Activated B cell treated with CpG ODN at 0.5 μM for 24 hours (primary cell): ENCODE data around the gene TASP1. TPM values are rescaled to one million over a fixed set of nuclear protein-coding genes. Genes with fewer than 3 reads are reported as not detected.
"Not testable (repeated sequence)": the region's sequence is repeated elsewhere in the genome, so short reads cannot be mapped to it uniquely, and the experiment has no call there.

ENCODE experiments used
- ATAC-seq: fragments of 200-7000 bp; cut with Tn5 transposase; one replicate; pipeline ENCODE4 v1.10.0; 2021; ENCODE audit warnings: low read depth, mild to moderate bottlenecking, moderate library complexity
- CTCF ChIA-PET: fragments of 350-600 bp; sonication (Branson Sonifier 250); formaldehyde crosslinking; loops from one replicate; lab custom pipeline; 2021; ENCODE audit warnings: antibody characterized with exemption; lab: Charles Lee
- POLR2A ChIA-PET: fragments of 350-600 bp; sonication (Branson Sonifier 250); formaldehyde crosslinking; loops from one replicate; lab custom pipeline; 2021; ENCODE audit warnings: antibody characterized with exemption; lab: Charles Lee
- DNase-seq: peaks from one replicate; pipeline ENCODE4 v3.0.0; 2022
- H3K27ac Mint-ChIP-seq: one replicate; pipeline ENCODE4 v1.8.0; 2020; ENCODE audit warnings: mixed read lengths
- H3K27me3 Mint-ChIP-seq: one replicate; pipeline ENCODE4 v1.8.0; 2021; ENCODE audit warnings: mixed read lengths
- H3K36me3 Mint-ChIP-seq: one replicate; pipeline ENCODE4 v1.8.0; 2021; ENCODE audit warnings: low read depth, mixed read lengths
- H3K4me1 Mint-ChIP-seq: one replicate; pipeline ENCODE4 v1.8.0; 2021; ENCODE audit warnings: mixed read lengths
- H3K4me3 Mint-ChIP-seq: one replicate; pipeline ENCODE4 v1.8.0; 2020; ENCODE audit warnings: mild to moderate bottlenecking, mixed read lengths
- H3K9me3 Mint-ChIP-seq: one replicate; pipeline ENCODE4 v1.8.0; 2020; ENCODE audit warnings: mixed read lengths
- intact Hi-C: fragments of 100-400 bp; cut with micrococcal nuclease; formaldehyde crosslinking; loops from one replicate; pipeline ENCODE4 v1.15.1; 2024
- total RNA-seq: library from RNA; stranded (reverse); gene quantifications from 2 replicates; pipeline ENCODE4 v1.2.3, GENCODE V29; 2022
- TF ChIP-seq, protein P1 (sequence below): fragments of 200-600 bp; IDR thresholded peaks from one replicate; pipeline ENCODE4 v1.8.0; 2022; ENCODE audit warnings: antibody characterized with exemption, mild to moderate bottlenecking

TASP1 gene
- total RNA-seq, 1 donor from 2014 or later, result 20.6 TPM

DNA sequence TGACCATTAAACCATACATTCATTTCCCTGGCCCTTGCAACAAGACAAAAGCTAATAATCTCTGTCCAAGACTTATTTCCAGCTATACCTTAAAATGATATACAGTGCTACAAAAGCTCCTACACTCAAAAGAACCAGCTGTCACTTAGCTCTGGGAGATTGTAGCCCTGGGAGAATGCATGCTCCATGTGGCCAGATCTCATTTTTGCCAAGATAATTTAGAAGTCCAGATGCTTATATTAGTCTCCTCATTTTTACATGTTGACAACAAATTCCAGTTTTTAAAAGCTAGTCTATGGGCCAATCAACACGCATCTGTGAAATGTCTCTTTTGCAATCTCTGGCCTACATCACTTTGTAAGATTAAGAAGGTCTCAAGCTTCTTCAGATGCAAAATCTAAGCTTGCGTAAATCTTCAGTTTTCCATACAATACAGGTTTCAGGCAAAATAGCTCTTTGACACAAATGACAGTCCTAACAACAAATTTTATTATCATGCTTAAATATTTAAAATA lies 27.1 kb downstream of the TASP1 start:
- H3K27me3 Mint-ChIP-seq, result no peaks in the 10 kb centered on the region
- no peak overlapping the region for H3K27ac Mint-ChIP-seq
- no peak overlapping the region for H3K4me3 Mint-ChIP-seq
- TF ChIP-seq, protein P1, sequence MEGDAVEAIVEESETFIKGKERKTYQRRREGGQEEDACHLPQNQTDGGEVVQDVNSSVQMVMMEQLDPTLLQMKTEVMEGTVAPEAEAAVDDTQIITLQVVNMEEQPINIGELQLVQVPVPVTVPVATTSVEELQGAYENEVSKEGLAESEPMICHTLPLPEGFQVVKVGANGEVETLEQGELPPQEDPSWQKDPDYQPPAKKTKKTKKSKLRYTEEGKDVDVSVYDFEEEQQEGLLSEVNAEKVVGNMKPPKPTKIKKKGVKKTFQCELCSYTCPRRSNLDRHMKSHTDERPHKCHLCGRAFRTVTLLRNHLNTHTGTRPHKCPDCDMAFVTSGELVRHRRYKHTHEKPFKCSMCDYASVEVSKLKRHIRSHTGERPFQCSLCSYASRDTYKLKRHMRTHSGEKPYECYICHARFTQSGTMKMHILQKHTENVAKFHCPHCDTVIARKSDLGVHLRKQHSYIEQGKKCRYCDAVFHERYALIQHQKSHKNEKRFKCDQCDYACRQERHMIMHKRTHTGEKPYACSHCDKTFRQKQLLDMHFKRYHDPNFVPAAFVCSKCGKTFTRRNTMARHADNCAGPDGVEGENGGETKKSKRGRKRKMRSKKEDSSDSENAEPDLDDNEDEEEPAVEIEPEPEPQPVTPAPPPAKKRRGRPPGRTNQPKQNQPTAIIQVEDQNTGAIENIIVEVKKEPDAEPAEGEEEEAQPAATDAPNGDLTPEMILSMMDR, result no peak
- DNase-seq (no peak), ATAC-seq (no peak)
- POLR2A ChIA-PET, result no interaction called here
- peaks cover 31% of the 10 kb centered on the region for H3K36me3 Mint-ChIP-seq
- CTCF ChIA-PET, result interaction anchor here (0.9 to 3.2 kb wide), 5 partner anchors 19 to 176 kb away, joined by 3 to 32 read pairs (median 4); no protein-coding TSS in a partner anchor
- no peaks in the 10 kb centered on the region for H3K9me3 Mint-ChIP-seq
- intact Hi-C loops, result loop anchor here (5.0 kb wide), 1 partner anchor 176 kb away; the partner anchor contains the start of gene NDUFAF5
- H3K4me1 Mint-ChIP-seq, result peaks cover 1% of the 10 kb centered on the region

DNA sequence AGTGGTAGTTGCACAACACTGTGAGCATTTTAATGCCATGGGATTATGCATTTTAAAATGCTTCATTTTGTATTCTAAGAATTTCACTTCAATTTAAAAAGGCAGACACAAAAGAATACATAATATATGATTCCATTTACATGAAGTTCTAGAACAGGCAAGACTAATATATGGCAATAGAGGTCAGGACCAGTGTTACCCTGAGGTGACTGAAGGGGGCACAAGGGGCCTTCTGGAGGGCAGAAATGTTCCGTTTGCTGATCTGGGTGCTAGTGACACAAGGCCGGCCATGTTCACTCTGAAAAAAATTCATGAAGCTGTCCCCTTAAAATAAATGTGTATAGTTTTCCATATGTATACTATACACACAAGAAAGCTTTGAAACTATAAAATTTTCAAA lies 28.5 kb downstream of the TASP1 start:
- H3K27ac Mint-ChIP-seq, result no peak overlapping the region
- CTCF ChIA-PET, result interaction anchor here (1.1 to 3.2 kb wide), 4 partner anchors 20 to 178 kb away, joined by 4 to 32 read pairs (median 6); no protein-coding TSS in a partner anchor
- no peak overlapping the region for H3K4me3 Mint-ChIP-seq
- H3K36me3 Mint-ChIP-seq, result peaks cover 27% of the 10 kb centered on the region
- DNase-seq, result no peak
- H3K4me1 Mint-ChIP-seq, result peaks cover 1% of the 10 kb centered on the region
- intact Hi-C loops, result loop anchor here (1.0 to 5.0 kb wide), 2 partner anchors 162 to 177 kb away; partner anchors contain the start of gene NDUFAF5
- no peaks in the 10 kb centered on the region for H3K9me3 Mint-ChIP-seq
- POLR2A ChIA-PET, result no interaction called here
- TF ChIP-seq, protein P1, result no peak
- no peaks in the 10 kb centered on the region for H3K27me3 Mint-ChIP-seq
- ATAC-seq, result peak; percentile 47

DNA sequence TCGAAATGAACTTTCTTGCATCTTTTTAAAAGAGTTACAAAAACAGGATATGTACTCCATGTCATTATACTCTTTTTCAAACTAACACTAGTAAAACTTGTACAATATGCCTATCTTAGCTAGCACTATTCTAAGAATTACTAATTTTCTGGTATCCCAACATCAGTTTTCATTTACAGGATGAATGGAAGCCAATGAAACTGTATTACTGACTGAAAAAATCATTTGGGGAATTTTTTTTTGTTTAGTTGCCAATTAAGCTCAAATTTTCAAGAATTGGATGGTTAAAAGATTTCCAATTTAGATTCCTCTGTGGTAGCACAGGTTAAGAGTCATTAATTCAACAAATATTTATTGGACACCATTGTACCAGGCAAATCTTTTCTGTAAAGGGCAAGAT lies 30.7 kb downstream of the TASP1 start:
- DNase-seq, result no peak
- CTCF ChIA-PET, result interaction anchor here (1.2 kb wide), 1 partner anchor 164 kb away, joined by 3 read pairs; no protein-coding TSS in a partner anchor
- intact Hi-C loops, result no loop called here
- Mint-ChIP-seq H3K27me3 (no peaks in the 10 kb centered on the region), H3K27ac (no peak overlapping the region), H3K9me3 (no peaks in the 10 kb centered on the region), H3K36me3 (peaks cover 32% of the 10 kb centered on the region), H3K4me1 (peaks cover 1% of the 10 kb centered on the region), H3K4me3 (no peak overlapping the region)
- TF ChIP-seq, protein P1, result no peak
- no peak for ATAC-seq
- POLR2A ChIA-PET, result no interaction called here

DNA sequence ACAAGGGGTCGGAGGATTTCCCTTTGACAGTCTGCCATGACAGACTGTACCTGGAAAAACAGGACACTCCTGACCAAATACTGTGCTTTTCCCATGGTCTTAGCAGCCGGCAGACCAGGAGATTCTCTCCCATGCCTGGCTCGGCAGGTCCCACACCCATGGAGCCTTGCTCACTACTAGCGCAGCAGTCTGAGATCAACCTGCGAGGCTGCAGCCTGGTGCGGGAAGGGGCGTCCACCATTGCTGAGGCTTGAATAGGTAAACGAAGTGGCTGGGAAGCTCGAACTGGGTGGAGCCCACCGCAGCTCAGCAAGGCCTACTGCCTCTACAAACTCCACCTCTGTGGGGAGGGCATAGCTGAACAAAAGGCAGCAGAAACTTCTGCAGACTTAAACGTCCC lies 45.3 kb downstream of the TASP1 start:
- POLR2A ChIA-PET, H3K27ac Mint-ChIP-seq, intact Hi-C loops, H3K9me3 Mint-ChIP-seq, H3K27me3 Mint-ChIP-seq, H3K4me3 Mint-ChIP-seq, DNase-seq, CTCF ChIA-PET, ATAC-seq: not testable (repeated sequence)
- Mint-ChIP-seq H3K36me3 (peaks cover 21% of the 10 kb centered on the region), H3K4me1 (peaks cover 12% of the 10 kb centered on the region)

DNA sequence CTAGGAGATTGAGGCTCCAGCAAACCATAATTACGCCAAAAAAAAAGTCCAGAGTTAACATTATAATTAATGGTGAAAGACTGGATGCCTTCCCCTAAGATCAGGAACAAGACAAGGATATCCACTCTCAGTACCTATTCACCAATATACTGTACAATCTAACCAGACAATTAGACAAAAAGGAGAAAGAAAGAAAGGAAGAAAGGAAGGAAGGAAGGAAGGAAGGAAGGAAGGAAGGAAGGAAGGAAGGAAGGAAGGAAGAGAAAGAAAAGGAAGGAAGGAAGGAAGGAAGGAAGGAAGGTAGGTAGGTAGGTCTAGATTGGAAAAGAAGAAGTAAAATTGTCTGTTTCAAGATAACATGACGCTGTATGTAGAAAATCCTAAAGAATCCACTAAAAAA lies 50.7 kb downstream of the TASP1 start:
- no peak for ATAC-seq
- Mint-ChIP-seq H3K4me3 (no peak overlapping the region), H3K4me1 (peaks cover 10% of the 10 kb centered on the region), H3K27me3 (no peaks in the 10 kb centered on the region), H3K27ac (no peak overlapping the region), H3K36me3 (peaks cover 39% of the 10 kb centered on the region), H3K9me3 (peaks cover 18% of the 10 kb centered on the region)
- CTCF ChIA-PET, result no interaction called here
- no peak for DNase-seq
- POLR2A ChIA-PET, result interaction anchor here (0.7 kb wide), 1 partner anchor 151 kb away, joined by 5 read pairs; no protein-coding TSS in a partner anchor
- TF ChIP-seq, protein P1, result no peak
- intact Hi-C loops, result no loop called here
